T-helper 1 cell (primary cell): ENCODE measurements around the gene GRIK3.

Experiments
- DNase-seq, 5 donors: peaks; one replicate each; pipeline ENCODE4 v3.0.0-alpha.2; 2012 to 2020

GRIK3 gene

DNA sequence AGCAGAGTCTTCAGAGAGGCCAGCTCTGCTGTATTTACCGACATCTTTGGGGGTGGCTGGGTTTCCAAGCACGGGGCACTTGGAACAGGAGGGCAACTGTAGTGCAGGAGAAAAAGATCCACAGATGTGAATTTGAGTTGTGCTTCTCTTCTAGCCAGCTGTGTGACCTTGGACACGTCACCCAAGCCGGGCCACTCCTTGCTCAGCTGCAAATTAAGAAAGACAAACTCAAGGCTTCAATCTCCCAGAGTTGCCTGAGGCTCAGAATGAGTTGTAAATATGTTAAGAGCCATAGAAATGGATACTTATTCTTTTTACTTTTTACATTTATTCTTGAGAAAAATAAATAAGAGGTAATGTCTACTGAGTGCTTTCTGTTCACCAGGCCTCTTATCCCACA is 24.3 kb downstream of the GRIK3 start:
- DNase-seq, result no peak

DNA sequence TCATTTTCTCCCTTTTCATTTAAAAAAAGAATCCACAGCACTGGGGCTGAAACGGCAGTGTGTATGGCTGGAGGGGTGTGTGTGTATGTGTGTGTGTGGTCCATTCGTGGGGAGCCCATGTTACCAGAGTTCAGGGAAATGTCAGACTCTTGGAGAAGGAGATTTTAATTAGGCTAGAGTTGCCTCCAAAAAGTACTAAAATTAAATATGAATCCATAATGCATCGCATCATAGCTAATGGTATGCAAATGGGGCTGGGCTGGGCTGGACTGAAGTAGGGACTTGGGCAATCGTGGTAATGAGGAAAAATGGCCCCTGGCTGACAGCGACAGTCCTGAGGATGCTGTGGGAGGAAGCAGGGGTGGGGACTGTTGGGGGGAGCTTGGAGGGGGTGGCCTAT is 24.8 kb downstream of the GRIK3 start:
- DNase-seq, result no peak

DNA sequence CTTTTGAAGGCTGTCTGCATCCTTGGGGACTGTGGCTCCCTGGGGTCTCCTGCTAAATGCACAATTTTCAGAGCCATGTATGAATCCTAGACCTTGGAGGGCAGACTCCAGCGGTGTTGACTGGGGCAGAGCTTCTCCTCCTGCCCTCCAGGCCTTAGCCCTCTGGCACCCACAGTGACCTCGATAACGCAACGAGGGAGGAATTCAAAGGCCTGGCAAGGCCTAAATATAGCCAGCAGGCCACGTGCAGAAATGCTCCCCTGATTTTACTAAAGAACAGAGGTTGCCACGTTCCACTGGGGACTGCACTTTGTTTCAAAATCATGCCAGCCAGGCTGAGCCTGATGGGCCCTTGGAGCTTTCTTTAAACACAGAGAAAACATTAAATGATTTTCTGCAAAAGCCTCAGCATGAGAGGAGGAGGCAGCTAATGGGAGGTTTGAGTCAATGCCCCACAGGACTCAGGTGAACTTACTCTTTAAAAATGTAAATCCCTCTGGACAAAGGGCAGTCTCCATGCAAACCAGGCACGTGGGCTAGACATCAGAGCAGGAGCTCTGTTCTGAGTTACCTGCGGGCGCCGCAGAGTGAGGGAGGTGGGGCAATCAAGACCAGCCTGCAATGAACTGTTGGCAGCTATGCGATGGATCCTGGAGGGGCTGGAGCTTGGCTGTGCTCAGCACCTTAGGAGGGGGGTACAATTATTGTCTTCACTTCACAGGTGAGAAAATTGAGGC is 28.0 kb downstream of the GRIK3 start:
- no peak for DNase-seq

DNA sequence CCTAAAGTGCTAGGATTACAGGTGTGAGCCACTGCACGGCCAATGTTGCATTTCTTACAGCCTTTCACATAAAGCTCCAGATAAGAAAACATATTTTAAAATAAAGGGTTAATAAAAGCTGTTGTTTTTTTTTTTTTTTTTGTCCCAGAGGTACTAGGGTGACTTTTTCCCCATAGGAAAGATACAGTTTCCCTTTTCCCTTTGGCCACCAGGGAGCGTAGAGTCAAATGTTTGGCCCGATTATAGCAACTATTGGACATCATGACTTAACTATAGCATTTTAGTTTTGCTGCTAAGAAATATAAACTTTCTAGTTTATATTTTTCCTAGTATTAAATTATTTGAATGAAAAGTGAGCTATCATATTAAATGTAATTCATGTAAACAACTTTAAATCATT is 31.4 kb downstream of the GRIK3 start:
- DNase-seq, result no peak

DNA sequence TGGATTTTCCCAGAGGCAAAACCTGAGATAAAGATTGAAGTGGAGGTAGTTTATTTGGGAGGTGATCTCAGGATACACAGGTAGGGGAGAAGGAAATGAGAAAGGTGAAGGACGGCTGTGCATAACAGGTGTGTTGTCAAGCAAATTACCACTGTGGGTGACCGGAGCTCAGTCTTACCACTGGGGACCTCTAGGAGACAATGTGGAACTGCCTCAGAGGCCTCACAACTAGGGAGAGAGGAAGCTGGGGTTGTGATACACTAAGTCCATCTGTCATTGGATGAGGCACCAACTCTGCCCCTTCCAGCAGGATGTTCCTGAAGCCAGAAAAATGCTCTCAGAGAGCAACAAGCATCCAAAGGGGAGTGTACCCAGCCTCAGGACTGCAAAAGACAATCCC is 32.6 kb downstream of the GRIK3 start:
- no peak for DNase-seq

DNA sequence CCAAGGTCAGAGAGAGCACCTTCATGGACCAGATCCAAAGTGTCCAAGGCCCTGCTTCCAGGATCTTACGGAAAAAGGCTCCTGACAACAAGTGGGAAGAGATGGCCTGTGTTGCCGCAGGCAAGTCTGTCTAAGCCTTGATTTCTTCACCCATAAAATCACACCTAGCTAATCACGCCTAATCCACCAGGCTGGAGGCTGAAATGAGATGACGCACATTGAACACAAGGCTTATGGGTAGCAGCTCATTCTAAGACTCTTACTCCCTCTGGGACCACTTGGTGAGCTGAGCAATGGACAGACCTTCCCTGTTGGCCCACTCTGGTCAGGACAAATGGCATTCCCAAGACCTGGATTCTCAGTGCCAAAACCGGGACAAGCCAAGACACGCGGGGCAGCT is 38.2 kb downstream of the GRIK3 start:
- no peak for DNase-seq

DNA sequence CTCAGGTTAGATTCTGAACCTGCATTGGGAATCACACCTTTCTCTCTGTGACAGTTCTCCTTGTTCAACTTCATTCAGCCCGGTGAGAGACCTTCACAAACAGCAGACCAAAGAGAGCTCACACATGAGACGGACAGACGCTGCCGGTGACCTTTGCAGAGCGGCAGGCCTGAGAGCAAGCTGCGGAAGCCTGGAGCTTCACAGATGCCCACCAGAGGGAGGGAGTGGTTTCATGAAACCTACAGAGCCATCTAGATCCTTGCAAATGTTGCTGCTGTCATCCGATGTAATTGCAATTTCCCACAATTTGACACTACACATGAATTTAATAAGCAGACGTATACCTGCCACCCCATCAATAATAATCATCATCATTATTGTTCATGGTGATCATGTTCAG is 39.4 kb downstream of the GRIK3 start:
- DNase-seq, result no peak

DNA sequence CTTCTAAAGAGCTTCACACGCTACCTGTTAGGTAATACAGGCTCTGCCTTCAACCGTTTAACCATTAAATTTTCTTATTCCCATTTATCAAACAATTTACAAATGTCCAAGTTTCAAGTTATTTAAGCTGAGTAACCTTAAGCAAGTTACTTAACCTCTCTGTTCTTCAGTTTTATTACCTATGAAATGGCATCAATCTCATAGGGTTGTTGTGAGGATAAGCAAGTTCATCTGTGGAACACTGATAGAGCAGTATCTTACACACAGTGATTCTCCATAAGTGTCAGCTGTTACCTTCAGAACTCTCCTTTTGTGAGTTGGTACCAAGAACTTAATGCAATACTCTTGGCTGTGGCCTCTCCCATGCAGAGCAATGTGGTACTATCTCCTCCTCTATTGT is 40.0 kb downstream of the GRIK3 start:
- no peak for DNase-seq

DNA sequence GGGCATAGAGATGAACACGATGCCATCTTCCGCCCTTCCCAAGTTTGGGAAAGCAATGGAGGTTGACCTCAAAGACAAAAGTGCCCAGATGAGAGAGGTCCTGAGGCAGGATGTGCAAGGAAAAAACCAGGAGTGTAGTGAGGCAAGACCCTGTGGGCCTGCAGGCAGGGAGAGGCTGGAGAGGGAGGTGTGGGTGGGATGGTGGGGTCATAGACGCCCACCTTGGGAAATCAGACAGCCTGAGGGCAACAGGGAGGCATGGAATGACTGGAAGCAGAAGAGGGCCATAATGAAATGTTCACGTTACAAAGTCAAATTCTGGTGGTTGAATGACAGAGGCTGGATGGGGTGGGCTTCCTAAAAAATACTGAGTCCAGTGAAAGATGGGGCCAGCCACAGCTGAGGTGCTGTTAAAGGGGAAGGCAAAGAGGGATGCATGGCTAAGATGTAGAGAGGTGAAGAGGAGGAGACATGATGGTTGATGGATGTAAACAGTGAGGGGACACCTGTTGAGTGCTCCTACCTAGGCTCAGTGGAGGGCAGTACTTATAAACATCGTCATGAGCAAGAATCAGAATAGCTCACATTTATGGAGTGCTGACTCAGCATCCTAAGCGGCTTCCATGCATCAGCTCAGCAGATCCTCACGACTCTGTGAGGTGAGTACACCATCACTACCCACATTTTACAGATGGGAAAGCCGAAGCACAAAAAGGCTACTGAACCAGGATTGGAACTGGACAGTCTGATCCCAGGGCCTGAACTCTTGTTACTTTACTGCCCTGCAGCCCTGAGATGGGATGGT is 42.0 kb downstream of the GRIK3 start:
- no peak for DNase-seq

DNA sequence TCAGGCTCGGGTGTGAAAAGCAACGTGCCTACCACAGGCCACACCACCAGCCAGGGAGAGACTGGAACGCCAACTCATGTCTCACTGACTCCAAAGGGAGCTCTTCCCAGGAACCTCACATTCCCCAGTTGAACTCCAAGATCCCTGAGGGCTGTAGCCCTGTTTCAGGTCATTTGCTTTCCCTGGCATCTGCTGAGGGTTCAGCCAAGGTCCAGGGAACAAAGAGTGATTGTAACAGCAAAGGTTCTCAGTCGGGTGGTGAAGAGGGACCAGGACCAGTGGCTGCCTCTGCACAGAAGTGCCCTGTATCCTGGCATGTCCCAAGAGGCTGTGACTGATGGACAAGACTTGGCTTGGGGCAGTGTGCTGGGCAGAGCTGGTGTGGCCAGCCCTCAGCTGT is 42.8 kb downstream of the GRIK3 start:
- no peak for DNase-seq

DNA sequence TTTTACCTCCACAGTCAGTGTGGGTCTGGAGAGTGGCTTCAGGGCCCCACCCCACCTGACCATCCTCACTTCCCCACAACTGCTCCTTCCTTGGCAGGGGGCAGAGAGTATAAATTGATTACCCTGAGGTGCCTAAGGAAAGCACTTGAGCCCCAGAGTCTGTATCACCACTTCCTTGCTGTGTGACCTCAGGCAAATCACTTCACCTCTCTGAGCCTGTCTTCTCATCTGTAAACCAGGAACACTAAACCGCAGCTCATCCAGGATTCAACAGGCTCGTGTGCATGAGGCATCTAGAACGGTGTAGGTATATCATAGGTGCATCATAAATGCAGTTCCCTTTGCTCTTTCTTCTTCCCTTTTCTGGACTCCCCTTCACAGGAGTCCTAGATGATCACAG is 43.4 kb downstream of the GRIK3 start:
- DNase-seq, result no peak

DNA sequence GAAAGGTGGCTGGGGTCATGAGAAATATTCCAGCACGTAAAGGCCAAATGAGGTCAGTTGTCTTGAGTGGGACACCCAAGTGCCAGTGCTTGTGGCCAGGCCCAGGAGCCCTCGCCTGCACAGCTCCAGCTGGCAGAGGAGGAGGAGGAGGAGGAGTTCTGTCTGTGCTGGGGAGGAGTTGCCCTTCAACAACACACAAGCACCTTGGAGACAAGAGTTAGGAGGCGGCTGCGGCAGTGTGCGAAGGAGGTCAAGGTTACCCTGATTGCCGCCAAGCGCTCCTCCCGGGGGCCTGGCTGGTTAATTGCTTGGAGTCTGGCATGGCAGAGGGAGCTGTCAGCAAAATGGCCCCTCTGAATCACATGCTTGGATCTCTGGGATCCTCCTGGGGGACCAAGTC is 45.1 kb downstream of the GRIK3 start:
- no peak for DNase-seq

DNA sequence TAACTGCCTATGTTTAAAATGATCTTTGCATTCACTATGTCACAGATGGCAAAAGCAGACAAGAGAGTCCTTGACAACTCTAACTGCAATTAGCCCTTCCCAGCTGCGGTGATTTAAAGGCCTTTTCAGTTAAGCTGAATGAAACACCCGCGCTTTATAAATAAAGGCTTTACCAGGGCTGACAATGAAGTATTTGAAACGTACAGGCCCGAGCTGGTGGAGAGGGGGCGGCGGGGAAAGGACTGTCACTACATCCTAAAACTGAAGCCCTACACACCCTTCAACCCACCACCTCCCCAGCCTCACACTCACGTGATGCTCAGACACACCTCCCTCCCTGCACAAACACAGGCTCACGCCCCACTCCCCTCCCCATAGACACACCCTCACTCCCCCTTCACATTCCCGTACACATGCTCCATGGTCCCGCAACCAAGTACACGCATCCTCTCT is 45.5 kb downstream of the GRIK3 start:
- no peak for DNase-seq

DNA sequence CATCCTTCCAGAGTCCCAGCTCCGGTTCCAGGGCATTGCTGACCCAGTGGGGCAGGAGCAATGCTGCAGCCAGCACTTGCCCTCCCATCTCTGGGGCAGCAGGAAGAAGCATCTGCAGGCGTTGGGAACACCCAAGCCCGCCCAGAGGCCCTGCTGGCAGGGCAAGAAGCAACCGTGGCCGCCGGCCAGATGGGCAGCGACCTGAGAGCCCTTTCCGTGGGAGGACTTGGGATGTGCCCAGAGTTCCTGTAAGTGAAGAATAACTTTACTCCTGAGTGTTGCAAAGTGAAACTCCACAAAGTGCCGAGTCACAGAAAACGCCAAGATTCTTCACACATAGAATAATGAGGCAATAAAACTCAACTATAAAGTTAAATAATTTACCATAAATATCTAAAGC is 46.0 kb downstream of the GRIK3 start:
- no peak for DNase-seq

DNA sequence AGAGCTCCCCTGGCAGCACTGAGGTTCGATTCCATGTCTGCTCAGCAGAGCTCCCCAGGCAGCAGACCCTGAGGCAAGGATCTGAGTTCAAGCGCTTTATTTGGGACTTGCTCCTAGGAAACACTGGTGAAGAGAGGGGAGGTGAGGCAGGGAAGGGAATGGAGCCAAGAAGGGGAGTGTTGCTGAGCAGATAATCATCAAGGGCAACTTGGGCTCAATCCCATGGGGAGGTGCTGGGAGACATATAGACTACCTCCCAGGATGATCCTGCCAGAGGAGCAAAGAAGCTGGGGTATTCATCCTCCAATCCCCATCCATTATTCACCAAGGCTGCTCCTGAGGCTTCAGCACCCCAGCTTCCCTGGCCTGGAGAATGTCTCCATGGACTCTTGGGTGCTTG is 47.0 kb downstream of the GRIK3 start:
- DNase-seq, result no peak

DNA sequence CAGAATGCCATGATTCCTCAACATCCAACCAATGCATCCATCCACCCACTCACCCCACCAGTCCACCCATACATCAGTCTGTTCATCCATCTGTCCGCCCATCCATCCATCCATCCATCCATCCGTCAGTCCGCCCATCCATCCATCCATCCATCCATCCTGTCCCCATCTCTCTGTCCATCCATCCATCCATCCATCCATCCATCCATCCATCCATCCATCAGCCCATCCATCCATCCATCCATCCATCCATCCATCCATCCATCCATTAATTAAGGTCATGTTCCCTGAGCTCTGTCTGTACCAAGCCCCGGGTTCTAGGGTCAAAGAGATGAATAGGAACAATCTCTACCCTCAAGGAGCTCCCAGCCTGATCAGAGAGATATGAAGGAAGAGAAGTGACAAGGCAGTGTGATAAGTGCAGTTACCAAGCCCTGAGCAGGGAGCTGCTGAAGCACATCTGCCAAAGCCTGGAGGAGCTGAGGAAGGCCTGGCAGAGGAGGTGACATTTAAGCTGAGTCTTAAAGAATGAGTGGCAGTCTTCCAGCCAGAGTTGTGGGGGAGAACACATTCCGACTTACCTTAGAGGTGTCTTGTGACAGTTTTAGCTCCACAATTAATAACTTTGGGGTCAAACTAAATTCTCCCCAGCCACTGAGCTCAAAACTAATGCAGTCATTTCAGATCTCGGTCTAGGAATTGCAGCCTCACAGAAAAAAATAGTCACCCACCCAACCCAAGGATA is 47.9 kb downstream of the GRIK3 start:
- no peak for DNase-seq

DNA sequence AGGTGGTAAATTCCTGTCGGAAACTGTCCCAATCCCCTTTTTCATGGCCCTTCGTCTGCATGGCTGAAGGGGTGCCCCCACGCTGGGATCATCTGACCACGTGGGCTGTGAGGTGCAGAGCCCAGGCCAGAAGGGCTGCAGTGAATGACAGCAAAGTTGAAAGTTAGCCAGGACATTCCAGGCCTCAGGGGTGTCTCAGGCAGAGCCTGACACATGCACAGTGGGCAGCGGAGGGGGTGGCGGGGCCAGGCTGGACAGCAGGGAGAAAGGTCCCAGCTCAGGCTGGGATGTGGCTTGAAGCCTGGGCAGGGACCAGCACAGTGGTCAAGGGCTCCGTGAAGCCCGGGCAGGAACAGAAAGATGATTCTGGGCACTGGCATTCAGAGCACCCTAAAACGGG is 49.6 kb downstream of the GRIK3 start:
- DNase-seq, result no peak

DNA sequence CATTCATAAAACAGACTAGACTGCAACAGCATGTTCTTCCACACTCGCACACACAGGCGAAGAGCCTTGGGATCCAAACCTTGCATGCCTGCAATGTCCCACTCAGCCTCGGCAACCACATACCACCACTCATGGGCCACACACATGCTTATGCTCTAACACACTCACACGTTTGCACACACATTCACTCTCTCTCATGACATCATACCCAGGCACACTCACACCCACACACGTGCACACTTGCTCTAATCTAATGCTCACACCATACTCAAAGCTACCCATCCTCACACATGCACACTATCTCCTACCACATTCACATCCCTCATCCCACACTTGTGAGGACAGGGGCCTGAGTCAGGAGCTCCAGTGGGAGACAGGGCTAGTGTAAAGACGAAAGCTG is 50.3 kb downstream of the GRIK3 start:
- DNase-seq, result no peak

DNA sequence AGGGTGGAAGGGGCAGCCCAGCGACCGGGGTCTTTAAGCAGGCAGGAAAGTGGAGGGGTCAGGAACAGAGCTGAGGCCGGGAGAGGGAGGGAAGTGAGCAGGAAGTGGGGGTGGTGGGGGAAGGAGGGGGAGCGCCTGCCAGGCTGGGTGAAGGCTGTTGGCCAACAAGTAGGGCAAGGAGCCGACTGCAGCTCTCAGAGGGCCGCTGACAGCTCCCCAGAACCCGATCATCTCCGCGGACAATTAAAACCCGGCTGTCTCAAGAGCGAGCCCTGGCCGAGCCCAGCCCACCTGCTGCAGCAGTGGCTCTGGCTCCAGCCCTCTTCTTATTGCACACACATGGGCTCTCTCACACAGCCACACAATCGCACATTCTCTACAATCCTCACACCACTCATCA is 51.6 kb downstream of the GRIK3 start:
- DNase-seq, result no peak

DNA sequence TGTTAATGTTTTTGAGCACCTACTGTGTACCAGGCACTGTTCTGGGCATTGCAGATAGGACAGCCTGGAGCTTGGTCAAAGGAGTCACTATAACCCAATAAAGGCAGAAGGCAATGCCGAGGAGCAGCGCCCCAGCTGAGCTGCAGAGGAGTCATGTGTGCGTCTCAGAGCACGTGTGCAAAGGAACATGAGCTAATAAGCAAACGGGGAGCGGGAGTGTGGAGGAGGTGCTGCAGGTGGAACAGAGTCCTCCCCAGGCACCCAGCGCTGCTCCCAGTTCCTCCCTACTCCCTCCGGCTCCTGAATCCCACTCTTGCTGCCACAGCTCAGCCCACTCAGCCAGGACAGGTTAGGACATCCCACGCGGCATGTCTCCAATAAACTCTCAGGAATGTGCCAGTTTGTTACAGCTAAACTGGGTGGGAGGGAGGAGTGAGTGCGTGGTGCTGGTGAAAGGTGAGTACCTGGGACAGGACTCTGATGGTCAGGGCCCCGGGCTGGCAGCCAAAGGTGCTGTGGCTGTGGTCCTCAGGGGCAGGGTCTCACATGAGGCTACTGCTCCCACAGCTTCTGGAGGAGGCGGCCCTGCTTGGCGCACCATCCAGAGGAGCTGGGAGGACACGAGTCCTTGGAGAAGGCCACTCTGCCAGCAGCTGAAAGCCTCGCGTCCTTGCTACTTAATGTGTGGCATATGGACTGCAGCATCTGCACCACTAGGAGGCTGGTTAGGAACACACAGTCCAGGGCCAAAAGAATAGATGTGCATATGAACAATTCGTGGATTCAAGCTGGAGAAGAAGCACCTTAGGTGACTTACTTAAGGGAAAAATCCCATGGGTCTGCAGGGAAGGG is 52.3 kb downstream of the GRIK3 start:
- no peak for DNase-seq

DNA sequence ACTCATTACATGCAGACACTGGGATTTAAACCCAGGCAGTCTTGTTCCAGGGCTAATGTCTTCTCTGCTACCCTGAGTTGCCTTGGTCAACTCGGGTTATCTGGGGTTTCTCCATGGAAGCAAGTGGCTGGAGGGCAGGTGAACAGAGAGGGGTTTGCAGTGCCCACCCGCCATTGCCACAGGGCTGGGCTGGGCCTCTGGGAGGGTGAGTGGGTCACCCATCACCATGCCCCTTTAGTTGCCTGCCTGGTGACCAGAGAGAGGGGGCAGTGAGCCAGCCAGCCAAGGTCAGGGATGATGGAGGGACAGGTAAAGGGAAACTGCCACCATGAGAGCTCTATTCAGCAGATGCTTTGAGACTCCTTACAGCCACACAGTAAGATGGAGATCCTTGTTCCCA is 53.2 kb downstream of the GRIK3 start:
- DNase-seq, result no peak

DNA sequence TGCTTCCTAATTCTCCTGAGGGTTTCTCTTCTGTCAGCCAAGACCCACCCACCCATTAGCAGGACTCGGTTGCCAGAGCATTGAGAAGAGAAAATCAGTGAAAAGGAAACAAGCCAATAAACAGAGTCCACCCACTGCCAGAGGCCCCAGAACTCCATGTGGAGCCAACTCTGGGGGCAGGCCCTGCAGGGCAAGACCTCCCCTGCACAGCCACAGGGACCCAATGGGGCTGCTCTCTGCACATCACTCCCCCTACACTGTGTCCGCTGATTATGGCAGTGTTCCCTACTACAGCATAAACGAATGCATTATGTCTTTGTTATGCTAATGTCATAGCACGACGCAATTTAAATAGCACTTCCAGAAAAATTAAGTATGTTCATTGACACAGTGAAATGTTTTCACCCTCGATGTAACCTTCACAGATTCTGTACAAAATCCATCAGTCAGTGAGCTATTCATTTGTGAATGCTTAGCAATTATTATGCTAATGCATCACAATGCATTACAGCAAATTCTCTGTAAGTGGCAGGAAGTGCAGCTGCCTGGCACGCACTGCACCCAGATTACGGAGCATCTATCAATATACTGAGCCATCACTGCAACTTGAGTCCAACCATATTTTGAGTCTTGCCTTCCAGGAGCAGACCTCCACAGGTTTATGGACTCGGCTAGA is 56.4 kb downstream of the GRIK3 start:
- DNase-seq, result no peak
